Neuronal stem cell (in vitro differentiated cells): ENCODE measurements around the gene LGR6.

ENCODE experiments used
- DNase-seq: peaks from one replicate; pipeline ENCODE4 v3.0.0-alpha.2; 2013; ENCODE audit warnings: low spot score
- H2AFZ ChIP-seq: one replicate; pipeline ENCODE4 v1.6.1; 2013; ENCODE audit warnings: mild to moderate bottlenecking, low read length, inconsistent platforms
- H2AK5ac ChIP-seq: 2 replicates; pipeline ENCODE4 v1.6.1; 2013; ENCODE audit warnings: low read depth, mild to moderate bottlenecking, inconsistent platforms, low read length, moderate library complexity, mixed read lengths
- H2BK120ac ChIP-seq: 2 replicates; pipeline ENCODE4 v1.6.1; 2013; ENCODE audit warnings: low read depth, mild to moderate bottlenecking, inconsistent platforms, low read length, moderate library complexity, mixed read lengths
- H2BK12ac ChIP-seq: one replicate; pipeline ENCODE4 v1.6.1; 2013; ENCODE audit warnings: low read length, inconsistent platforms
- H2BK15ac ChIP-seq: 2 replicates; pipeline ENCODE4 v1.6.1; 2013; ENCODE audit warnings: mild to moderate bottlenecking, low read length, inconsistent platforms, mixed read lengths
- H2BK5ac ChIP-seq: one replicate; pipeline ENCODE4 v1.6.1; 2013; ENCODE audit warnings: inconsistent platforms, mild to moderate bottlenecking, low read length, moderate library complexity
- H3K14ac ChIP-seq: one replicate; pipeline ENCODE4 v1.6.1; 2013; ENCODE audit warnings: low read length, inconsistent platforms
- H3K18ac ChIP-seq: 2 replicates; pipeline ENCODE4 v1.6.1; 2013; ENCODE audit warnings: low read length, inconsistent platforms
- H3K23ac ChIP-seq: 2 replicates; pipeline ENCODE4 v1.6.1; 2013; ENCODE audit warnings: low read depth, mild to moderate bottlenecking, mixed read lengths, low read length, inconsistent platforms; ENCODE audit not compliant: poor library complexity
- H3K27ac ChIP-seq: replicated peaks from 3 replicates; pipeline ENCODE4 v1.5.1; 2013; ENCODE audit warnings: low read length, inconsistent platforms
- H3K27me3 ChIP-seq, 3 experiments: 2 replicates each; pipeline ENCODE4 v1.6.1; 2013; ENCODE audit warnings: low read length in 3 of 3, mild to moderate bottlenecking in 2 of 3, inconsistent platforms in 1 of 3, low read depth in 1 of 3, mixed read lengths in 1 of 3, moderate library complexity in 1 of 3; ENCODE audit not compliant: control insufficient read depth in 3 of 3, insufficient read depth in 3 of 3
- H3K36me3 ChIP-seq, 2 donors: replicated peaks in 1 of 2; 2 replicates each; pipeline ENCODE4 v1.6.1; 2013; ENCODE audit warnings: low read length in 2 of 2; ENCODE audit not compliant: control insufficient read depth in 2 of 2, insufficient read depth in 2 of 2
- H3K4ac ChIP-seq: 2 replicates; pipeline ENCODE4 v1.6.1; 2013; ENCODE audit warnings: inconsistent platforms, mild to moderate bottlenecking, low read length, moderate library complexity
- H3K4me1 ChIP-seq, 2 donors: 1 replicate in 1 of 2; 2 replicates in 1 of 2; pipeline ENCODE4 v1.6.1; 2013; ENCODE audit warnings: low read length in 2 of 2, low read depth in 1 of 2; ENCODE audit not compliant: control insufficient read depth in 2 of 2, insufficient read depth in 1 of 2
- H3K4me2 ChIP-seq: one replicate; pipeline ENCODE4 v1.6.1; 2013; ENCODE audit warnings: mild to moderate bottlenecking, low read length, inconsistent platforms; ENCODE audit not compliant: insufficient read depth, poor library complexity, severe bottlenecking
- H3K4me3 ChIP-seq, 2 donors: 2 replicates each; pipeline ENCODE4 v1.5.1; 2013; ENCODE audit warnings: low read length in 2 of 2, mild to moderate bottlenecking in 2 of 2, inconsistent platforms in 1 of 2, moderate library complexity in 1 of 2
- H3K79me1 ChIP-seq: one replicate; pipeline ENCODE4 v1.6.1; 2013; ENCODE audit warnings: low read depth, mild to moderate bottlenecking, inconsistent platforms, low read length, moderate library complexity
- H3K9ac ChIP-seq: one replicate; pipeline ENCODE4 v1.6.1; 2013; ENCODE audit warnings: mild to moderate bottlenecking, low read depth, low read length, inconsistent platforms; ENCODE audit not compliant: poor library complexity
- H3K9me3 ChIP-seq, 2 donors: replicated peaks in 1 of 2; 2 replicates each; pipeline versions ENCODE3 to v1.6.1; 2013; ENCODE audit warnings: low read length in 2 of 2, mild to moderate bottlenecking in 2 of 2, inconsistent platforms in 1 of 2, low read depth in 1 of 2, mixed read lengths in 1 of 2, moderate library complexity in 1 of 2; ENCODE audit not compliant: control insufficient read depth in 2 of 2, insufficient read depth in 1 of 2
- H4K8ac ChIP-seq: one replicate; pipeline ENCODE4 v1.6.1; 2013; ENCODE audit warnings: low read depth, mild to moderate bottlenecking, inconsistent platforms, low read length, moderate library complexity
- H4K91ac ChIP-seq: one replicate; pipeline ENCODE4 v1.6.1; 2013; ENCODE audit warnings: low read length, low read depth, mild to moderate bottlenecking, inconsistent platforms; ENCODE audit not compliant: poor library complexity
- WGBS, 2 donors: extraction: QIAGEN DNeasy Blood & Tissue Kit; methylation state at CpG; one replicate each; pipeline ENCODE4 v1.1.7; 2013; ENCODE audit warnings: missing lambda C conversion rate in 2 of 2, mixed read lengths in 1 of 2; ENCODE audit not compliant: insufficient read length in 2 of 2, insufficient replicate concordance in 1 of 2; ENCODE audit errors: extremely low coverage in 2 of 2; 5-methylcytosine and 5-hydroxymethylcytosine counted together

LGR6 gene

GRCh38 chr1:202287196-202287595 is 93.6 kb downstream of the LGR6 start:
- no peak overlapping the region for H2AK5ac ChIP-seq
- H3K79me1 ChIP-seq = no peaks in the 10 kb centered on the region
- no peak overlapping the region for H2AFZ ChIP-seq
- no peak overlapping the region for H4K8ac ChIP-seq
- DNase-seq = no peak
- no peaks in the 10 kb centered on the region for H3K36me3 ChIP-seq
- H3K4me1 ChIP-seq = peaks cover 5 to 6% of the 10 kb centered on the region in 2 donors
- no peak overlapping the region for H3K27ac ChIP-seq
- no peaks in the 10 kb centered on the region for H3K9me3 ChIP-seq
- H2BK12ac ChIP-seq = no peak overlapping the region
- H2BK5ac ChIP-seq = no peak overlapping the region
- peaks cover 0 to 31% (median 0%) of the 10 kb centered on the region in 3 experiments for H3K27me3 ChIP-seq
- no CpG with 5 or more reads among the region's 1 CpG for WGBS, 2 donors
- no peak overlapping the region for H3K4me3 ChIP-seq
- no peak overlapping the region for H3K9ac ChIP-seq
- no peak overlapping the region for H3K4ac ChIP-seq
- no peak overlapping the region for H3K18ac ChIP-seq
- H3K14ac ChIP-seq = no peak overlapping the region
- H2BK120ac ChIP-seq = no peak overlapping the region
- no peak overlapping the region for H4K91ac ChIP-seq
- no peak overlapping the region for H3K23ac ChIP-seq
- H2BK15ac ChIP-seq = no peak overlapping the region
- no peak overlapping the region for H3K4me2 ChIP-seq

- Histone ChIP-seq H3K14ac (no peak overlapping the region), H2BK12ac (no peak overlapping the region), H2AFZ (no peak overlapping the region), H3K36me3 (no peaks in the 10 kb centered on the region), H3K27me3 (peaks cover 0 to 23% (median 0%) of the 10 kb centered on the region in 3 experiments), H2BK120ac (no peak overlapping the region), H3K9ac (no peak overlapping the region), H3K4me2 (no peak overlapping the region), H3K4me3 (no peak overlapping the region), H3K23ac (no peak overlapping the region), H3K4me1 (peaks cover 5 to 6% of the 10 kb centered on the region in 2 donors), H2BK5ac (no peak overlapping the region), H3K4ac (no peak overlapping the region), H3K18ac (no peak overlapping the region), H4K91ac (no peak overlapping the region), H3K27ac (no peak overlapping the region), H3K9me3 (no peaks in the 10 kb centered on the region), H2AK5ac (no peak overlapping the region), H3K79me1 (no peaks in the 10 kb centered on the region), H2BK15ac (no peak overlapping the region), H4K8ac (no peak overlapping the region)
- no CpG with 5 or more reads among the region's 3 CpGs for WGBS, 2 donors
- no peak for DNase-seq
These were observed 94.6 kb downstream of the LGR6 start for GRCh38 chr1:202288177-202288576.

GRCh38 chr1:202289009-202289408 is 95.4 kb downstream of the LGR6 start:
- Histone ChIP-seq H3K14ac (no peak overlapping the region), H3K9ac (no peak overlapping the region), H2AK5ac (no peak overlapping the region), H4K91ac (no peak overlapping the region), H4K8ac (no peak overlapping the region), H3K23ac (no peak overlapping the region), H3K27me3 (peaks cover 0 to 15% (median 0%) of the 10 kb centered on the region in 3 experiments), H3K18ac (no peak overlapping the region), H2BK5ac (no peak overlapping the region), H3K9me3 (no peaks in the 10 kb centered on the region), H3K4me2 (no peak overlapping the region), H2BK15ac (no peak overlapping the region), H3K79me1 (no peaks in the 10 kb centered on the region), H2BK12ac (no peak overlapping the region), H3K4me1 (peaks cover 4 to 5% of the 10 kb centered on the region in 2 donors), H3K27ac (no peak overlapping the region), H3K4ac (no peak overlapping the region), H3K4me3 (no peak overlapping the region), H2BK120ac (no peak overlapping the region), H2AFZ (no peak overlapping the region), H3K36me3 (no peaks in the 10 kb centered on the region)
- DNase-seq = no peak
- WGBS, 2 donors = no CpG with 5 or more reads among the region's 4 CpGs

GRCh38 chr1:202291001-202291400 is 97.4 kb downstream of the LGR6 start:
- no CpG with 5 or more reads among the region's 2 CpGs for WGBS, 2 donors
- H3K4me3 ChIP-seq = no peak overlapping the region
- peaks cover 0 to 5% (median 0%) of the 10 kb centered on the region in 3 experiments for H3K27me3 ChIP-seq
- no peaks in the 10 kb centered on the region for H3K79me1 ChIP-seq
- H3K9ac ChIP-seq = no peak overlapping the region
- no peak overlapping the region for H2AK5ac ChIP-seq
- no peak overlapping the region for H3K4ac ChIP-seq
- no peak overlapping the region for H2BK5ac ChIP-seq
- no peaks in the 10 kb centered on the region for H3K36me3 ChIP-seq
- H3K18ac ChIP-seq = no peak overlapping the region
- no peak overlapping the region for H3K4me2 ChIP-seq
- no peak overlapping the region for H3K14ac ChIP-seq
- no peak overlapping the region for H3K23ac ChIP-seq
- no peak overlapping the region for H2BK12ac ChIP-seq
- no peak for DNase-seq
- no peak overlapping the region for H2AFZ ChIP-seq
- H2BK120ac ChIP-seq = no peak overlapping the region
- no peaks in the 10 kb centered on the region for H3K9me3 ChIP-seq
- H4K8ac ChIP-seq = no peak overlapping the region
- no peak overlapping the region for H2BK15ac ChIP-seq
- peaks cover 4 to 5% of the 10 kb centered on the region in 2 donors for H3K4me1 ChIP-seq
- no peak overlapping the region for H4K91ac ChIP-seq
- no peak overlapping the region for H3K27ac ChIP-seq
